Muscle layer of duodenum (tissue), 2 donors: Measurements from ENCODE around the gene UTP18.

ENCODE experiments used
- H3K27ac ChIP-seq: one replicate; pipeline ENCODE4 v1.7.0; 2013; ENCODE audit warnings: mild to moderate bottlenecking, low read length
- H3K27me3 ChIP-seq: one replicate; pipeline ENCODE4 v1.7.0; 2013; ENCODE audit warnings: low read depth, mild to moderate bottlenecking, control low read depth, low read length
- H3K36me3 ChIP-seq, 2 donors: one replicate each; pipeline ENCODE4 v1.7.0; 2013; ENCODE audit warnings: low read length in 2 of 2, control low read depth in 1 of 2, mild to moderate bottlenecking in 1 of 2; ENCODE audit not compliant: insufficient read depth in 2 of 2, control insufficient read depth in 1 of 2
- H3K4me1 ChIP-seq, 2 donors: one replicate each; pipeline ENCODE4 v1.7.0; 2013; ENCODE audit warnings: low read length in 2 of 2, mild to moderate bottlenecking in 2 of 2, control low read depth in 1 of 2, moderate library complexity in 1 of 2; ENCODE audit not compliant: insufficient read depth in 2 of 2, control insufficient read depth in 1 of 2
- H3K4me3 ChIP-seq, 2 donors: one replicate each; pipeline ENCODE4 v1.7.0; 2013; ENCODE audit warnings: low read length in 2 of 2, low read depth in 1 of 2, mild to moderate bottlenecking in 1 of 2
- H3K9me3 ChIP-seq, 2 donors: one replicate each; pipeline ENCODE4 v1.7.0; 2013; ENCODE audit warnings: low read length in 2 of 2, control low read depth in 1 of 2, mild to moderate bottlenecking in 1 of 2; ENCODE audit not compliant: control insufficient read depth in 1 of 2
- donor health status: healthy.

The UTP18 gene

DNA sequence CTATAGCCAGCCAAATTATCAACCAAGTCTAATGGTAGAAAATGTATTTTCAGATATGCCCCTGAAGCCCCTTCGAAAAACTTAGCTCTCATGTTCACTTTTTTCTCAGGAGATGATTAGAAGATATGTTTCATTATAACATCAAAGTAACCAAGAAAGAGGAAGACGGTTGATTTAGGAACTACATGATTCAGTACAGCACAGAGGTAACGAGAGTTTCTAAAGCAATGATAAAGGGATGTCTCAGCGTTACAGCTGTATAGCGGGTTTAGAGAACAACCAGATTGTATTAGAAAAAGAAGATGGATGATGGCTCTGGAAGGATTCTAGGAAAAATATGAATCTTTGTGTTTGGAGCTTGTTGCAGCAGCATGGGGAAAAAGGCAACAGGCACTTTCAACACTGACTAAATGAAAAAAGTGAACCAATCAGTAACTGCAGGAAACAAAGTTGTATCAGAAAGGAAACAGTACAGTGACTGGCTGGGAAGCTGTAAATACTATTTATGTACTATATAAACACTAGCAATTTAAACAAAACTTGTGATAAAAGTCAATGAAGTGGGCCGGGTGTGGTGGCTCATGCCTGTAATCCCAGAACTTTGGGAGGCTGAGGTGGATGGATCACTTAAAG lies 22.0 kb upstream of the UTP18 start:
- H3K27me3 ChIP-seq = no peaks in the 10 kb centered on the region
- H3K36me3 ChIP-seq = no peaks in the 10 kb centered on the region
- no peak overlapping the region for H3K4me3 ChIP-seq
- no peak overlapping the region for H3K27ac ChIP-seq
- H3K9me3 ChIP-seq = no peaks in the 10 kb centered on the region
- no peaks in the 10 kb centered on the region for H3K4me1 ChIP-seq

DNA sequence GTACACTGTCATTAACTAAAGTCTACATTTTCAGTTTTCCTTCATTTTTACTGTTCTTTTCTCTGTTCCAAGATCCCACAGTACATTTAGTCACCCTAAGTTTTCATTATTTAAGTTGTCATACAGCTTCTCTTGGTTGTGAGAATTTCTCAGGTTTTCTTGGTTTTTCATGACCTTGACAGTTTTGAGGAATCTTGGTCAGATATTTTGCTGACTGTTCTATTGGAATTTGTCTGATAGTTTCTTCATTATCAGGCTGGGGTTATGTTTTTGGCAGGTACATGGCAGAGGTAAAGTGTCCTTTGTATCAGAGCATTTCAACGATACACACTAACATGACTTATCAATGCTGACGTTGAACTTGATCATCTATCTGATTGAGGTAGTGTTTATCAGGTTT lies 20.1 kb upstream of the UTP18 start:
- Histone ChIP-seq H3K27me3 (no peaks in the 10 kb centered on the region), H3K9me3 (no peaks in the 10 kb centered on the region), H3K27ac (no peak overlapping the region), H3K4me1 (no peaks in the 10 kb centered on the region), H3K36me3 (no peaks in the 10 kb centered on the region), H3K4me3 (no peak overlapping the region)

DNA sequence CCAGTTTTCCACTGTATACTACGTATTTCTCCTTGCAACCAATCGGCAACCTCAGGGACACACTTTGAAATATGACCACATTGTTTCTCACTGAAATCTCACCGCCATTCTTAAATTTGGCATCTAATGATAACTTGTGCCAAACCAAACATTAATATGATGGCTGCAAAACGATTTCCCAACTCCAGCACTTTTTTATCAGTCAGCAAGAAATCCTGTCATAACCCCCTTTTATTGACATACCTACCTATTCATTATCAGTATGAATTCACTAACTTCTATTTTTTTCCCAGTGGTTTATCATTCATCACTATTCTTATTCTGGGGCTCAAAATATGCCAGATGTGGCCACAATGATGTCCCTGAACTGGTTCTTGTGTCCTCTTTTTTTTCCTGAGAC lies 16.3 kb upstream of the UTP18 start:
- Histone ChIP-seq H3K27me3 (no peaks in the 10 kb centered on the region), H3K4me3 (no peak overlapping the region), H3K9me3 (no peaks in the 10 kb centered on the region), H3K36me3 (no peaks in the 10 kb centered on the region), H3K27ac (no peak overlapping the region), H3K4me1 (no peaks in the 10 kb centered on the region)

DNA sequence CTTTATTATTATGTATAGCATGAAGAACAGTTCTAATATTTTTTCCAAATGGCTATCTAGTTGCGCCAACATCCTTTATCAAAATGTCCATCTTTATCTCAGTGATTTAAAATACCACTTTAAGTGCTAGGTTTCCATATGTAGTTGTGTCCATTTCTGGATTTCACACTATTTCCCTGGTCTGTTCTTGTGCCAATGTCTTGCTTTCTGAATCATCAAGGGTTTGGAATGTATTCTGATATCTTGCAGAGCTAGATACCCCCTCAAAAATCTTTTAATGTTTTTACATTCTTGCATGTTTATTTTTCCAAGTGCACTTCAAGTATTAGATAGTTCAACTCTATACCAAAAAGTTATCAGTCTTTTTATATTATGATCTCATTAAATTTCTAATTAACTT lies 14.8 kb upstream of the UTP18 start:
- no peak overlapping the region for H3K4me3 ChIP-seq
- no peaks in the 10 kb centered on the region for H3K4me1 ChIP-seq
- H3K27ac ChIP-seq = no peak overlapping the region
- no peaks in the 10 kb centered on the region for H3K36me3 ChIP-seq
- no peaks in the 10 kb centered on the region for H3K9me3 ChIP-seq
- H3K27me3 ChIP-seq = no peaks in the 10 kb centered on the region

DNA sequence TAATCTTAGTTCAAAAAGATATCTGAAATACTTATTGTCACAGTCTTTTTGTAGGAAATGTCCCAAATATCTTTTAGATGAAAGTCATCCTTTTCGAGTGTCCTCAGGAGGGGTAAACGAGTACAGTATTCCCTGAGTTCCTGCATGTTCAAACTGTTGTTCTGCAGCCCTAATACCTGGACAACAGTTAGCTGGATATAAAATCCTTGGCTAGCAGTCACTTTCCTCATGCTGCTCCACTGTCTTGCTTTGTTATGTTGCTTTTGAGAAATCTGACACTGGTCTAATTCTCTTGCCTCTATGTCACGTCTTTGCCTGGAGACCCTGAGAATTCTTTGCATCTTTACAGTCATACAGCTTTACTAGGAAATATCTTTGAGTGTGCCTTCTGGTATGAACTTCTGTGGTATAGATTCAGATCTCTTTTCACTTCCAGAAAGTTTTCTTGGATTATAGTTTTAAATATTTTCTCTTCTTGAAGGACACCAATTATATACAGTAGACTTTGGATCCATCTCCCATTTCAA lies 10.0 kb upstream of the UTP18 start:
- Histone ChIP-seq H3K4me3 (no peak overlapping the region), H3K27ac (no peak overlapping the region), H3K27me3 (no peaks in the 10 kb centered on the region), H3K9me3 (no peaks in the 10 kb centered on the region), H3K36me3 (peaks cover 0 to 9% of the 10 kb centered on the region in 2 donors), H3K4me1 (no peaks in the 10 kb centered on the region)

DNA sequence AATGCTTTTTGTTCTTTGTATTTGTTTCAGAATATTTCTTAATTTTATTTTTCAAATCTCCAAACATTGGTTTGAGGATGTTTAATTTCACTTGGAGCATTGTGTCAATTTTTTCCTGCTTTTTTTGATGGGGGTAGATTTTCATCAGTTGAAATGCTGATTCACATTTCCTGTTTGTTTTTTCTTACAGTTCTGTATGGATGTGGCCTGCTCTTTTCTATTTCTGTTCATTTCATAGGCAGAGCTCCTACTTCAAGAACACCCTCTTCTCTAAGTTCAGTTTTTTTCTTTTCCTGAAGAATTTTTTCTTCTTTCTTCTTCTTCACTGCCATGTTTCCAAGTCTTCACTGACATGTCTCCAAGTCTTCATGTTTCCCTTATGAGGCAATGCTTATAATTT lies 9.3 kb upstream of the UTP18 start:
- H3K36me3 ChIP-seq = peaks cover 0 to 9% of the 10 kb centered on the region in 2 donors
- no peak overlapping the region for H3K4me3 ChIP-seq
- H3K27ac ChIP-seq = no peak overlapping the region
- no peaks in the 10 kb centered on the region for H3K9me3 ChIP-seq
- H3K4me1 ChIP-seq = no peaks in the 10 kb centered on the region
- H3K27me3 ChIP-seq = no peaks in the 10 kb centered on the region

DNA sequence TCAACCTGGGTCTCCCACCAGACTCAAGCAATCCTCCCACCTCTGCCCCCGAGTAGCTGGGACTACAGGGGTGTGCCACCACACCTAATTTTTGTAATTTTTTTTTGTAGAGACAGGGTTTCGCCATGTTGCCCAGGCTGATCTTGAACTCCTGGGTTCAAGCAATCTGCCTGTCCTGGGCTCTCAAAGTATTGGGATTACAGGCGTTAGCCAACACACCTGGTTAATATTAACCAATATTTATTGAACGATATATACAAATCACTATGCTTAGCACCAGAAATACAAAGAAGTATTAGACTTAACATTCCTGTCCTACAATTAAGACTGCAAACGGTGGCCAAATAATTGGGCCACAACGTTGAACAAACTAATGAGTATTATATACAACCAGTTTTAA lies 4.7 kb upstream of the UTP18 start:
- peaks cover 8 to 9% of the 10 kb centered on the region in 2 donors for H3K36me3 ChIP-seq
- H3K4me3 ChIP-seq = no peak overlapping the region
- H3K9me3 ChIP-seq = no peaks in the 10 kb centered on the region
- no peak overlapping the region for H3K27ac ChIP-seq
- H3K27me3 ChIP-seq = no peaks in the 10 kb centered on the region
- peaks cover 6 to 29% of the 10 kb centered on the region in 2 donors for H3K4me1 ChIP-seq

DNA sequence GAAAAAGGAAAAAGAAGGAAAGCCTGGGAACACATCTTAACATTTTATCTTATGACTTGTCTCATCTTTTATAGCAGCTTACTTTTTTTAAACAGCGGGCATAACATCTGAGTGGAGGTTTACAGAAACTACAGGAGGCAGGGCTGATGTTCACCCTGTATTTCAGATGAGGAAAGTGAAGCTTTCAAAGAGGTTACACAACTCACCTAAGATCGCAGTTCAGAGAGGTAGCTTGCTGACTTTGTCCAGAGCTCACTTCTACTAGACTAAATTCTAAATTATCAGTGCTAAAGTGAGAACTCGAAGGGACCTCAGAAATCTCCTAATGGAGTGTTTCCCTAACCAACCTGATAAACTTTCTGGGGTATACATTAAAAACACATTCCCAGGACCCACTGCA lies 4.2 kb upstream of the UTP18 start:
- H3K36me3 ChIP-seq = peaks cover 8 to 9% of the 10 kb centered on the region in 2 donors
- no peak overlapping the region for H3K4me3 ChIP-seq
- H3K9me3 ChIP-seq = no peaks in the 10 kb centered on the region
- H3K27me3 ChIP-seq = no peaks in the 10 kb centered on the region
- peaks cover 6 to 30% of the 10 kb centered on the region in 2 donors for H3K4me1 ChIP-seq
- H3K27ac ChIP-seq = no peak overlapping the region

DNA sequence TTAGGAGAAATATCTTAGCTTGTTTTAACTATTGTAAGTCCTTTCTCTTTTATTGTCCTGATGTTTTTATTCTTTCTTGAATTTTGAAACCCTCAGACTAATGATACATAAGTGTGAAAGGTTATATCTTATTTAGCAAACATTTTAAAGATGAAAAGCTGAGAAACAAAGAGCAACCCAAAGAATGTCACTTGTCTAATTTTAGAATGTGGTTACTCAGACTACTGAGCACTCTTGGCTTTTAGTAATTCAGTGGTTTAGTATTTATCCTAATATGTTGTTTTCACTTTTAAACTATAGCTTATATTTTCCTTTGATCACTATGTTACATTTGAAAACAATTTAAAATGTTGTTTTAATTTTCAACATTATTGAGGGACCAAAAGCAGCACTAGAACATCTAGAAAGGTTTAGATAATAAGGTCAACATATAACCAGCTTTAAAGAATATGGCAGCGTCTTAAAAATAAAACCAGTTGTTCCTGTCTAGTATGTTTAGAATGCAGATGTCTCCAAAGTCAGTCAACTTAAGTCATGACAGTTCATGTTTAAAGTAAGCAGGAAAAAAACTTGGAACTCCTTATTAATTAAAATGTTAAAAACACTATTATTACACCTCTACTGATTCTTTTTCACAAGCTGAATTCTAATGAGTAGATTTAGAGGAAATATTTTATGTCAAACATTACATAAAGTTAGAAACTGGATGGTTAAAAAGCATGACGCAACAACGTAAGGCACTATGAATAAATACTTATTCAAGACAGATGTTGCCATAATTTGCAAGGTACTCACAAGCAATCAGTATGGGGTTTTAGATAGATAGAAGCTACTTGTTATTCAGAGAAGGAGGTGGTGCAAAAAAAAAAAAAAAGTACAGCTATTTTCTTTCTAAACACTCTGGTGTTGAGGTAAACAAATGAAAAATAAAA lies 2.9 kb upstream of the UTP18 start:
- Histone ChIP-seq H3K4me3 (no peak overlapping the region), H3K27ac (no peak overlapping the region), H3K9me3 (no peaks in the 10 kb centered on the region), H3K27me3 (no peaks in the 10 kb centered on the region), H3K4me1 (peaks cover 12 to 41% of the 10 kb centered on the region in 2 donors), H3K36me3 (peaks cover 8 to 9% of the 10 kb centered on the region in 2 donors)

DNA sequence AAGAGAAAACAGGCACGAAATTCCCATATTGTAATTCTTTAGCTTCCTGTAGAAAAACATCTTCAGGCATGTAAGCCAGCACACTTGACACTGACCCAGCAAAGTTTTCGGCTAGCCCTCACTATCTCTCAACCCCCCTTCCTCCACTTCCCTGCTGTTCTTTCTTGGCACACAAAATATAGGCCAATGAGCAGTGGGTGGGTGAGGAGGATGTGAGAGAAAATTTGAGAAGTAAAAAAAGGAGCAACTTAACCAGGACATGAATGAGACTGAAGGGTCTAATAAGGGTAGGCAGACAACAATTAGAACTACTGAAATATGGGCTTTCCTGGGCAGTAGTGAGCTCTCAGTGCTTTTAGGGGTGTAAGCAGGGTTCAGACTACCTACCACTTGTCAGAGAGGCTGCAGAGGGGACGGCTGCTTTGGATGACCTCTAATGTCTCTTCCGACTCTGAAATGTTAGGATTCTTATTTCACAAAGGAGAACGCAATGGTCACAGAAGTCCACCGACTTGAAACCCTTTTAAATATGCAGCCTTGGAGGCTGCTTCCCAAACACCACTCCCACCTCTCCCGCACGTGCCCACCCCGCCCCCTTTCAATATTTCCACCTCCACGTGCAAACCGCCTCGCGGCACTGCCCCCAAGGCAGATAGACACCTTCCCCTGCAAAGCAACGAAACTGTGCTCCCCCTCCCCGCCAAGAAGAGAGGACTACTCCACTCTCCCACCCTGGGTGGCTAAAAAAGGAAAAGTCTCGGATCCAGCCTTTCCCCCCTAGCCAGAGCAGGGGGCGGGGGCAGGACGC lies 1.4 kb upstream of the UTP18 start:
- Histone ChIP-seq H3K4me3 (peak overlapping the region; percentile 94 to 99), H3K27me3 (no peaks in the 10 kb centered on the region), H3K4me1 (peaks cover 12 to 41% of the 10 kb centered on the region in 2 donors), H3K27ac (peak overlapping the region; percentile 99), H3K9me3 (no peaks in the 10 kb centered on the region), H3K36me3 (peaks cover 8 to 11% of the 10 kb centered on the region in 2 donors)
